NCI-H2029 treated with DMSO at 0.1 percent for 48 hours (cell line): ENCODE results near the gene BCAS2.
"Not testable (repeated sequence)": the region's sequence is repeated elsewhere in the genome, so short reads cannot be mapped to it uniquely, and the experiment has no call there.

Experiments
- DNase-seq: peaks from one replicate; lab custom pipeline; 2025; lab: John Stamatoyannopoulos, UW

The BCAS2 gene

GRCh38 chr1:114581335-114582287, at the start of gene BCAS2:
BCAS2 (minus strand) TSS chr1:114581615; CDS start chr1:114581591, 24 bp downstream.
- DNase-seq = peak; percentile 88

- DNase-seq = no peak
Measured at GRCh38 chr1:114627107-114627506, 45.7 kb upstream of the BCAS2 start.

GRCh38 chr1:114623364-114623763, 41.9 kb upstream of the BCAS2 start:
- DNase-seq = no peak

GRCh38 chr1:114620419-114620818, 39.0 kb upstream of the BCAS2 start:
- DNase-seq = no peak

GRCh38 chr1:114618606-114619005, 37.2 kb upstream of the BCAS2 start:
- DNase-seq = no peak

GRCh38 chr1:114610546-114611245, 29.3 kb upstream of the BCAS2 start:
- no peak for DNase-seq

- no peak for DNase-seq
Measured at GRCh38 chr1:114609826-114610225, 28.4 kb upstream of the BCAS2 start.

GRCh38 chr1:114609026-114609425, 27.6 kb upstream of the BCAS2 start:
- no peak for DNase-seq

GRCh38 chr1:114607223-114607622, 25.8 kb upstream of the BCAS2 start:
- no peak for DNase-seq

GRCh38 chr1:114597949-114598348, 16.5 kb upstream of the BCAS2 start:
- no peak for DNase-seq

GRCh38 chr1:114595602-114596001, 14.2 kb upstream of the BCAS2 start:
- no peak for DNase-seq

- no peak for DNase-seq
Measured at GRCh38 chr1:114594046-114594445, 12.6 kb upstream of the BCAS2 start.

GRCh38 chr1:114589122-114589521, 7.7 kb upstream of the BCAS2 start:
- no peak for DNase-seq

GRCh38 chr1:114588196-114588689, 6.8 kb upstream of the BCAS2 start:
- no peak for DNase-seq

- no peak for DNase-seq
Measured at GRCh38 chr1:114587203-114587991, 6.0 kb upstream of the BCAS2 start.

- no peak for DNase-seq
Measured at GRCh38 chr1:114586513-114587047, 5.2 kb upstream of the BCAS2 start.

GRCh38 chr1:114585231-114585630, 3.8 kb upstream of the BCAS2 start:
- no peak for DNase-seq

- DNase-seq = no peak
Measured at GRCh38 chr1:114574365-114574764, 7.0 kb downstream of the BCAS2 start.

GRCh38 chr1:114564141-114564540, 17.3 kb downstream of the BCAS2 start:
- no peak for DNase-seq

GRCh38 chr1:114562978-114563510, 18.4 kb downstream of the BCAS2 start:
- not testable (repeated sequence) for DNase-seq

GRCh38 chr1:114561333-114561732, 20.1 kb downstream of the BCAS2 start:
- DNase-seq = no peak

- DNase-seq = no peak
Measured at GRCh38 chr1:114559356-114559755, 22.1 kb downstream of the BCAS2 start.
